Common myeloid progenitor, CD34-positive (primary cell): ENCODE results near the gene ACAA2.

Source experiments
- CTCF ChIA-PET: fragments of 350-600 bp; sonication (Branson Sonifier 250); formaldehyde crosslinking; loops from one replicate; lab custom pipeline; 2021; ENCODE audit warnings: antibody characterized with exemption; lab: Charles Lee
- POLR2A ChIA-PET: fragments of 350-600 bp; sonication (Branson Sonifier 250); formaldehyde crosslinking; loops from one replicate; lab custom pipeline; 2021; ENCODE audit warnings: antibody characterized with exemption; lab: Charles Lee
- DNase-seq, 3 donors: peaks; one replicate each; pipeline versions ENCODE4 v3.0.0 to v3.0.0-alpha.2; 2013
- H3K27ac ChIP-seq, 2 experiments: 1 replicate in 1 of 2; 2 replicates in 1 of 2; pipeline ENCODE4 v1.7.0; 2013; ENCODE audit warnings: inconsistent platforms in 2 of 2, low read length in 2 of 2, mild to moderate bottlenecking in 2 of 2, low read depth in 1 of 2, moderate library complexity in 1 of 2; ENCODE audit not compliant: severe bottlenecking in 2 of 2, insufficient read depth in 1 of 2, poor library complexity in 1 of 2
- H3K27me3 ChIP-seq, 5 experiments: replicated peaks in 2 of 5; 1 replicate in 3 of 5; 2 replicates in 2 of 5; pipeline versions ENCODE4 v1.6.1 to v1.7.0; 2013; ENCODE audit warnings: low read length in 4 of 5, mild to moderate bottlenecking in 2 of 5, moderate library complexity in 2 of 5, inconsistent platforms in 1 of 5; ENCODE audit not compliant: insufficient read depth in 5 of 5, control insufficient read depth in 4 of 5
- H3K36me3 ChIP-seq, 4 experiments: 1 replicate in 2 of 4; 2 replicates in 2 of 4; pipeline versions ENCODE4 v1.6.1 to v1.7.0; 2013; ENCODE audit warnings: low read length in 3 of 4, control low read depth in 1 of 4, mild to moderate bottlenecking in 1 of 4; ENCODE audit not compliant: control insufficient read depth in 4 of 4, insufficient read depth in 4 of 4
- H3K4me1 ChIP-seq, 4 experiments: 1 replicate in 3 of 4; 2 replicates in 1 of 4; pipeline versions ENCODE4 v1.6.1 to v1.7.1; 2013; ENCODE audit warnings: low read length in 3 of 4, mild to moderate bottlenecking in 3 of 4, control low read depth in 1 of 4, inconsistent platforms in 1 of 4, moderate library complexity in 1 of 4; ENCODE audit not compliant: control insufficient read depth in 4 of 4, insufficient read depth in 4 of 4; ENCODE audit errors: control extremely low read depth in 1 of 4
- H3K4me3 ChIP-seq, 7 experiments: 1 replicate in 4 of 7; 2 replicates in 3 of 7; pipeline versions ENCODE4 v1.5.1 to v1.7.0; 2013; ENCODE audit warnings: mild to moderate bottlenecking in 7 of 7, low read length in 6 of 7, moderate library complexity in 6 of 7, inconsistent platforms in 2 of 7, low read depth in 2 of 7, control low read depth in 1 of 7; ENCODE audit not compliant: insufficient read depth in 4 of 7, control insufficient read depth in 1 of 7; ENCODE audit errors: extremely low read depth in 1 of 7
- H3K9me3 ChIP-seq, 5 experiments: 1 replicate in 4 of 5; 2 replicates in 1 of 5; pipeline versions ENCODE4 v1.6.1 to v1.7.1; 2013; ENCODE audit warnings: low read length in 4 of 5, mild to moderate bottlenecking in 2 of 5, inconsistent platforms in 1 of 5, low read depth in 1 of 5, moderate library complexity in 1 of 5; ENCODE audit not compliant: control insufficient read depth in 4 of 5, insufficient read depth in 2 of 5; ENCODE audit errors: control extremely low read depth in 1 of 5
- WGBS: methylation state at CpG from one replicate; pipeline ENCODE4 v1.1.5; 2013; ENCODE audit not compliant: insufficient coverage; 5-methylcytosine and 5-hydroxymethylcytosine counted together

The ACAA2 gene

GRCh38 chr18:49744376-49745008 lies 68.8 kb downstream of the ACAA2 start:
- DNase-seq, result no peak
- 73% methylated on average over 5 of the region's 8 CpGs for WGBS
- peaks cover 0 to 1% (median 0%) of the 10 kb centered on the region in 5 experiments for H3K9me3 ChIP-seq
- H3K27me3 ChIP-seq, result peaks cover 0 to 7% (median 3%) of the 10 kb centered on the region in 5 experiments
- ChIA-PET POLR2A (interaction anchor here (0.7 kb wide), 1 partner anchor 168 kb away, joined by 3 read pairs; no protein-coding TSS in a partner anchor), CTCF (interaction anchor here (1.0 kb wide), 1 partner anchor 12 kb away, joined by 3 read pairs; no protein-coding TSS in a partner anchor)
- no peak overlapping the region for H3K27ac ChIP-seq
- H3K4me1 ChIP-seq, result no peaks in the 10 kb centered on the region
- no peaks in the 10 kb centered on the region for H3K36me3 ChIP-seq
- H3K4me3 ChIP-seq, result no peak overlapping the region

- H3K36me3 ChIP-seq, result no peaks in the 10 kb centered on the region
- WGBS, result 100% methylated on average over 5 of the region's 5 CpGs
- H3K4me3 ChIP-seq, result no peak overlapping the region
- H3K27ac ChIP-seq, result no peak overlapping the region
- peaks cover 0 to 1% (median 0%) of the 10 kb centered on the region in 5 experiments for H3K9me3 ChIP-seq
- H3K4me1 ChIP-seq, result no peaks in the 10 kb centered on the region
- DNase-seq, result no peak
- POLR2A ChIA-PET, result no interaction called here
- peaks cover 0 to 7% (median 4%) of the 10 kb centered on the region in 5 experiments for H3K27me3 ChIP-seq
- CTCF ChIA-PET, result no interaction called here
Observed at GRCh38 chr18:49743117-49743567, 70.2 kb downstream of the ACAA2 start.

GRCh38 chr18:49742316-49743116 lies 70.8 kb downstream of the ACAA2 start:
- Histone ChIP-seq H3K4me3 (no peak overlapping the region), H3K4me1 (no peaks in the 10 kb centered on the region), H3K36me3 (no peaks in the 10 kb centered on the region), H3K27me3 (peaks cover 0 to 9% (median 4%) of the 10 kb centered on the region in 5 experiments), H3K27ac (no peak overlapping the region), H3K9me3 (no peaks in the 10 kb centered on the region)
- ChIA-PET POLR2A (no interaction called here), CTCF (no interaction called here)
- DNase-seq, result no peak
- 100% methylated on average over 2 of the region's 4 CpGs for WGBS

GRCh38 chr18:49739275-49739674 lies 74.1 kb downstream of the ACAA2 start:
- H3K9me3 ChIP-seq, result no peaks in the 10 kb centered on the region
- no peak overlapping the region for H3K27ac ChIP-seq
- H3K27me3 ChIP-seq, result peaks cover 3 to 15% (median 9%) of the 10 kb centered on the region in 5 experiments
- CTCF ChIA-PET, result interaction anchor here (1.7 kb wide), 1 partner anchor 9 kb away, joined by 4 read pairs; no protein-coding TSS in a partner anchor
- H3K36me3 ChIP-seq, result no peaks in the 10 kb centered on the region
- no peak overlapping the region for H3K4me3 ChIP-seq
- 71% methylated on average over 4 of the region's 4 CpGs for WGBS
- POLR2A ChIA-PET, result no interaction called here
- DNase-seq, result peak in 1 of 3 donors; percentile 26
- no peaks in the 10 kb centered on the region for H3K4me1 ChIP-seq

GRCh38 chr18:49738721-49739120 lies 74.6 kb downstream of the ACAA2 start:
- Histone ChIP-seq H3K9me3 (no peaks in the 10 kb centered on the region), H3K27me3 (peaks cover 3 to 15% (median 9%) of the 10 kb centered on the region in 5 experiments), H3K27ac (no peak overlapping the region), H3K4me3 (no peak overlapping the region), H3K4me1 (no peaks in the 10 kb centered on the region), H3K36me3 (no peaks in the 10 kb centered on the region)
- WGBS, result no CpG with 5 or more reads among the region's 4 CpGs
- DNase-seq, result no peak
- POLR2A ChIA-PET, result no interaction called here
- CTCF ChIA-PET, result no interaction called here

- H3K4me3 ChIP-seq, result no peak overlapping the region
- H3K9me3 ChIP-seq, result no peaks in the 10 kb centered on the region
- ChIA-PET CTCF (interaction anchor here (0.6 kb wide), 1 partner anchor 122 kb away, joined by 3 read pairs; no protein-coding TSS in a partner anchor), POLR2A (no interaction called here)
- no peak for DNase-seq
- no peaks in the 10 kb centered on the region for H3K4me1 ChIP-seq
- peaks cover 3 to 9% (median 6%) of the 10 kb centered on the region in 5 experiments for H3K27me3 ChIP-seq
- H3K36me3 ChIP-seq, result no peaks in the 10 kb centered on the region
- 72% methylated on average over 2 of the region's 4 CpGs for WGBS
- H3K27ac ChIP-seq, result no peak overlapping the region
Observed at GRCh38 chr18:49734836-49735235, 78.5 kb downstream of the ACAA2 start.
